Measurements from ENCODE around the gene TMCC1. TPM values are rescaled to one million over a fixed set of nuclear protein-coding genes. Genes with fewer than 3 reads are reported as not detected.

The TMCC1 gene
- total and polyA plus RNA-seq, 10 of the 15 experiments (the other 5 are each of a cell fraction or from before 2014, with no cell fraction given) = 2.3 to 21.1 (median 8.4) TPM

DNA sequence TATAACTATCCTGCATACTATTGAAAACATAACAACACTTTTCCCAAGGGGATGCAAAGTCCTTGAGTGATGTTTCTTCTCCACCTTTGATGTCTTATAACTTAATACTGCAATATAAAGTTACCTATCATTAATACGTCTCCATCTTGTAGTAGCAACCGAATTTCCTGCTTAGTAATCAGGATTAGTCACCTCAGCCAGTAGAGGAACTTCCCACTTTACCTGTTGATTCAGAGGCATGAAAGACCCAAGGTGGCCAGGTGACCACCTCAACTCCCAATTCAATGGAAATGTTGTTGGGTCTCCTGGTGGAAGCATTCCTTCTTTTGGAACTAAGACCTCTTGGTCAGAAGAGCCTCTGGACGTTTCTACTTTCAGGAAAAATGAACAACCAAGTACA lies 3.5 kb upstream of the TMCC1 start:
- ChIA-PET SMC1A (ENCODE audit: uncharacterized antibody, unreplicated experiment) (no interaction called here), CTCF (no interaction called here), POLR2A (no interaction called here), RAD21 (ENCODE audit: unreplicated experiment) (no interaction called here)
- 57% methylated on average over 3 of the region's 3 CpGs for WGBS (ENCODE audit: insufficient coverage, insufficient replicate concordance, low lambda C conversion rate, missing lambda C conversion rate)
- H3K4me3 ChIP-seq = no peak overlapping the region
- in situ Hi-C loops (cut with MboI) = no loop called here
- no TSS peak for BruUV-seq (replicated peaks)
- peaks cover 18% of the 10 kb centered on the region for H3K79me2 ChIP-seq (ENCODE audit: control insufficient read depth, insufficient read depth, low read length)
- ATAC-seq = no peak
- no peak overlapping the region for H3K27ac ChIP-seq (ENCODE audit: control insufficient read depth, insufficient read depth)
- no peak overlapping the region for H3K9ac ChIP-seq (ENCODE audit: control insufficient read depth, insufficient read depth, low read length)
- peaks cover 2% of the 10 kb centered on the region for H3K4me1 ChIP-seq (ENCODE audit: control insufficient read depth, insufficient read depth, low read length)
- H4K20me1 ChIP-seq (ENCODE audit: control insufficient read depth, insufficient read depth) = no peaks in the 10 kb centered on the region
- no peaks in the 10 kb centered on the region for H3K36me3 ChIP-seq (ENCODE audit: control insufficient read depth in 2 of 2, insufficient read depth in 2 of 2, low read length in 1 of 2)
- H3K4me2 ChIP-seq (ENCODE audit: control insufficient read depth, insufficient read depth) = no peak overlapping the region
- H3K9me3 ChIP-seq (replicated peaks; ENCODE audit: control insufficient read depth, insufficient read depth, low read length) = no peaks in the 10 kb centered on the region
- no peaks in the 10 kb centered on the region for H3K27me3 ChIP-seq (replicated peaks in 1 of 2; ENCODE audit: control insufficient read depth in 2 of 2, insufficient read depth in 2 of 2, low read length in 1 of 2)
- TF ChIP-seq TBL1XR1 (IDR thresholded peaks at IDR 0.05; ENCODE audit: low read depth, low read length) (no peak), MTA2 (IDR thresholded peaks at IDR 0.05; ENCODE audit: low read depth) (no peak), BACH1 (IDR thresholded peaks at IDR 0.05; ENCODE audit: borderline replicate concordance) (no peak), BRCA1 (IDR thresholded peaks at IDR 0.05; ENCODE audit: low read depth, low read length) (no peak), IKZF1 (conservative IDR thresholded peaks at IDR 0.05) (no peak), TCF12 (IDR thresholded peaks at IDR 0.05; ENCODE audit: low read depth, low read length) (no peak), POLR2AphosphoS2 (IDR thresholded peaks at IDR 0.05; ENCODE audit: low read depth, low read length) (no peak), CHD2 (IDR thresholded peaks at IDR 0.05; ENCODE audit: borderline replicate concordance, low read depth, low read length) (no peak), TAF1 (IDR thresholded peaks at IDR 0.05; ENCODE audit: borderline replicate concordance, low read depth, low read length) (no peak), POU2F2 (IDR thresholded peaks at IDR 0.05; ENCODE audit: borderline replicate concordance, low read depth, low read length) (no peak), TARDBP (IDR thresholded peaks at IDR 0.05; ENCODE audit: borderline replicate concordance) (no peak), SIN3A (IDR thresholded peaks at IDR 0.05; ENCODE audit: low read depth, low read length) (no peak), BHLHE40 (IDR thresholded peaks at IDR 0.05; ENCODE audit: borderline replicate concordance in 1 of 2, low read depth in 2 of 2, low read length in 1 of 2) (no peak), SMAD5 (IDR thresholded peaks at IDR 0.05; ENCODE audit: low read depth) (no peak), POLR2A (IDR thresholded peaks at IDR 0.05; ENCODE audit: low read depth, low read length) (no peak), SP1 (IDR thresholded peaks at IDR 0.05; ENCODE audit: low read depth, low read length) (no peak)
- TF ChIP-seq, protein P1, sequence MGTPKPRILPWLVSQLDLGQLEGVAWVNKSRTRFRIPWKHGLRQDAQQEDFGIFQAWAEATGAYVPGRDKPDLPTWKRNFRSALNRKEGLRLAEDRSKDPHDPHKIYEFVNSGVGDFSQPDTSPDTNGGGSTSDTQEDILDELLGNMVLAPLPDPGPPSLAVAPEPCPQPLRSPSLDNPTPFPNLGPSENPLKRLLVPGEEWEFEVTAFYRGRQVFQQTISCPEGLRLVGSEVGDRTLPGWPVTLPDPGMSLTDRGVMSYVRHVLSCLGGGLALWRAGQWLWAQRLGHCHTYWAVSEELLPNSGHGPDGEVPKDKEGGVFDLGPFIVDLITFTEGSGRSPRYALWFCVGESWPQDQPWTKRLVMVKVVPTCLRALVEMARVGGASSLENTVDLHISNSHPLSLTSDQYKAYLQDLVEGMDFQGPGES (IDR thresholded peaks at IDR 0.05) = no peak
- TF ChIP-seq, protein P2, sequence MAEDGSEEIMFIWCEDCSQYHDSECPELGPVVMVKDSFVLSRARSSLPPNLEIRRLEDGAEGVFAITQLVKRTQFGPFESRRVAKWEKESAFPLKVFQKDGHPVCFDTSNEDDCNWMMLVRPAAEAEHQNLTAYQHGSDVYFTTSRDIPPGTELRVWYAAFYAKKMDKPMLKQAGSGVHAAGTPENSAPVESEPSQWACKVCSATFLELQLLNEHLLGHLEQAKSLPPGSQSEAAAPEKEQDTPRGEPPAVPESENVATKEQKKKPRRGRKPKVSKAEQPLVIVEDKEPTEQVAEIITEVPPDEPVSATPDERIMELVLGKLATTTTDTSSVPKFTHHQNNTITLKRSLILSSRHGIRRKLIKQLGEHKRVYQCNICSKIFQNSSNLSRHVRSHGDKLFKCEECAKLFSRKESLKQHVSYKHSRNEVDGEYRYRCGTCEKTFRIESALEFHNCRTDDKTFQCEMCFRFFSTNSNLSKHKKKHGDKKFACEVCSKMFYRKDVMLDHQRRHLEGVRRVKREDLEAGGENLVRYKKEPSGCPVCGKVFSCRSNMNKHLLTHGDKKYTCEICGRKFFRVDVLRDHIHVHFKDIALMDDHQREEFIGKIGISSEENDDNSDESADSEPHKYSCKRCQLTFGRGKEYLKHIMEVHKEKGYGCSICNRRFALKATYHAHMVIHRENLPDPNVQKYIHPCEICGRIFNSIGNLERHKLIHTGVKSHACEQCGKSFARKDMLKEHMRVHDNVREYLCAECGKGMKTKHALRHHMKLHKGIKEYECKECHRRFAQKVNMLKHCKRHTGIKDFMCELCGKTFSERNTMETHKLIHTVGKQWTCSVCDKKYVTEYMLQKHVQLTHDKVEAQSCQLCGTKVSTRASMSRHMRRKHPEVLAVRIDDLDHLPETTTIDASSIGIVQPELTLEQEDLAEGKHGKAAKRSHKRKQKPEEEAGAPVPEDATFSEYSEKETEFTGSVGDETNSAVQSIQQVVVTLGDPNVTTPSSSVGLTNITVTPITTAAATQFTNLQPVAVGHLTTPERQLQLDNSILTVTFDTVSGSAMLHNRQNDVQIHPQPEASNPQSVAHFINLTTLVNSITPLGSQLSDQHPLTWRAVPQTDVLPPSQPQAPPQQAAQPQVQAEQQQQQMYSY (CRISPR knock-in tag; IDR thresholded peaks at IDR 0.05) = no peak
- FAIRE-seq = no peak
- H2AFZ ChIP-seq (ENCODE audit: control insufficient read depth, low read depth, low read length) = no peak overlapping the region
- intact Hi-C loops (cut with micrococcal nuclease; ENCODE audit: unreplicated experiment) = no loop called here
- DNase-seq (ENCODE audit: low read depth, low spot score) = no peak

Measured in GM12878 (cell line).